ENCODE measurements around the gene SNRNP25.
"Not testable (repeated sequence)": the region's sequence is repeated elsewhere in the genome, so short reads cannot be mapped to it uniquely, and the experiment has no call there.

GRCh38 chr16:17062-17765, 36.4 kb upstream of the SNRNP25 start:
- TF ChIP-seq EP300, CTCF, POLR2AphosphoS5 (IDR thresholded peaks at IDR 0.05): not testable (repeated sequence)
